PFSK-1 (cell line): Measurements from ENCODE around the gene C14orf119.
A peak's percentile ranks its signal among the peaks of the same experiment; 100 is the strongest.

ENCODE experiments used
- FOXP2 ChIP-seq: optimal IDR thresholded peaks from 2 replicates; pipeline ENCODE3; 2011; ENCODE audit warnings: borderline replicate concordance, control low read depth, inconsistent platforms; ENCODE audit not compliant: insufficient read depth; ENCODE audit errors: extremely low read length, extremely low read depth
- POLR2AphosphoS5 ChIP-seq: IDR thresholded peaks from 2 replicates; pipeline ENCODE4 v1.6.1; 2012; ENCODE audit warnings: low read depth, mild to moderate bottlenecking, control low read depth, low read length, moderate library complexity
- REST ChIP-seq, 2 experiments: IDR thresholded peaks; 2 replicates each; pipeline versions ENCODE4 v1.6.1 to v1.8.0; 2011 to 2012; ENCODE audit warnings: low read depth in 2 of 2, low read length in 2 of 2, control low read depth in 1 of 2, inconsistent platforms in 1 of 2, mild to moderate bottlenecking in 1 of 2, moderate library complexity in 1 of 2; ENCODE audit not compliant: insufficient read depth in 1 of 2
- SIN3A ChIP-seq: IDR thresholded peaks from 2 replicates; pipeline ENCODE4 v1.6.1; 2012; ENCODE audit warnings: mild to moderate bottlenecking, low read length, moderate library complexity, borderline replicate concordance; ENCODE audit not compliant: insufficient read depth
- TAF1 ChIP-seq: IDR thresholded peaks from 2 replicates; pipeline ENCODE4 v1.6.1; 2012; ENCODE audit warnings: low read length, control low read depth, borderline replicate concordance; ENCODE audit not compliant: insufficient read depth

C14orf119 gene

GRCh38 chr14:23070262-23071129, 24.8 kb upstream of the C14orf119 start:
- TF ChIP-seq TAF1: no peak

- no peak for TF ChIP-seq FOXP2
- 0 out of 2 replicates have a peak, but pooled peaks have one; percentile 43 for TF ChIP-seq SIN3A
- peak; percentile 80 for TF ChIP-seq POLR2AphosphoS5
- TF ChIP-seq TAF1: peak; percentile 90; the same call in 1 of the 2 replicates
- TF ChIP-seq REST (IDR thresholded peaks at IDR 0.05; ENCODE audit: insufficient read depth in 1 of 2, low read depth in 2 of 2, low read length in 2 of 2): no peak
Measured at GRCh38 chr14:23071244-23071920, 23.9 kb upstream of the C14orf119 start.

- TF ChIP-seq FOXP2 (no peak), REST (IDR thresholded peaks at IDR 0.05; ENCODE audit: insufficient read depth in 1 of 2, low read depth in 2 of 2, low read length in 2 of 2) (no peak), POLR2AphosphoS5 (no peak), TAF1 (no peak), SIN3A (no peak)
Measured at GRCh38 chr14:23071921-23072539, 23.3 kb upstream of the C14orf119 start.

- TF ChIP-seq FOXP2: no peak
- TF ChIP-seq TAF1: no peak
- TF ChIP-seq SIN3A: no peak
- TF ChIP-seq REST (IDR thresholded peaks at IDR 0.05; ENCODE audit: insufficient read depth in 1 of 2, low read depth in 2 of 2, low read length in 2 of 2): no peak
Measured at GRCh38 chr14:23074906-23075305, 20.4 kb upstream of the C14orf119 start.

- TF ChIP-seq POLR2AphosphoS5 (no peak), REST (IDR thresholded peaks at IDR 0.05; ENCODE audit: insufficient read depth in 1 of 2, low read depth in 2 of 2, low read length in 2 of 2) (no peak), TAF1 (no peak), FOXP2 (no peak), SIN3A (no peak)
Measured at GRCh38 chr14:23076785-23077408, 18.4 kb upstream of the C14orf119 start.
